WTC11 (cell line): ENCODE data around the gene MYOZ3. TPM values are rescaled to one million over a fixed set of nuclear protein-coding genes. Genes with fewer than 3 reads are reported as not detected.

Experiments used
- ATAC-seq: fragments of 200-7000 bp; cut with Tn5 transposase; 2 replicates; pipeline ENCODE4 v1.10.0; 2021; ENCODE audit warnings: mild to moderate bottlenecking, moderate library complexity
- CTCF ChIA-PET: fragments of 300-600 bp; sonication (Branson Sonifier 250); formaldehyde crosslinking; loops from one replicate; lab custom pipeline; 2021; ENCODE audit warnings: antibody characterized with exemption; lab: Charles Lee
- POLR2A ChIA-PET: fragments of 350-600 bp; sonication (Branson Sonifier 250); formaldehyde crosslinking; loops from one replicate; lab custom pipeline; 2021; ENCODE audit warnings: antibody characterized with exemption; lab: Charles Lee
- DNase-seq: peaks from one replicate; pipeline ENCODE4 v3.0.0; 2021; ENCODE audit warnings: low spot score
- H3K27ac Mint-ChIP-seq: 2 replicates; pipeline ENCODE4 v1.8.0; 2021; ENCODE audit warnings: mixed read lengths
- H3K27me3 Mint-ChIP-seq: 2 replicates; pipeline ENCODE4 v1.8.0; 2021; ENCODE audit warnings: low read depth, mild to moderate bottlenecking, moderate library complexity, mixed read lengths
- H3K36me3 Mint-ChIP-seq: 2 replicates; pipeline ENCODE4 v1.8.0; 2021; ENCODE audit warnings: mixed read lengths
- H3K4me1 Mint-ChIP-seq: 2 replicates; pipeline ENCODE4 v1.8.0; 2022; ENCODE audit warnings: mixed read lengths
- H3K4me3 Mint-ChIP-seq: 2 replicates; pipeline ENCODE4 v1.8.0; 2021; ENCODE audit warnings: mild to moderate bottlenecking, moderate library complexity, mixed read lengths
- H3K9me3 Mint-ChIP-seq: 2 replicates; pipeline ENCODE4 v1.8.0; 2021; ENCODE audit warnings: mixed read lengths
- CREM ChIP-seq: sonication (generic); formaldehyde crosslinking; IDR thresholded peaks from 2 replicates; pipeline ENCODE4 v1.8.1; 2022; ENCODE audit warnings: mild to moderate bottlenecking, missing genetic modification reagents, moderate library complexity
- ELF4 ChIP-seq: sonication (generic); formaldehyde crosslinking; IDR thresholded peaks from 2 replicates; pipeline ENCODE4 v1.8.1; 2022; ENCODE audit warnings: low read depth, mild to moderate bottlenecking, moderate library complexity, missing genetic modification reagents
- ESRRA ChIP-seq: sonication (generic); formaldehyde crosslinking; IDR thresholded peaks from 2 replicates; pipeline ENCODE4 v1.8.1; 2022; ENCODE audit warnings: mild to moderate bottlenecking, missing genetic modification reagents, borderline replicate concordance
- FOXP1 ChIP-seq: sonication (generic); formaldehyde crosslinking; IDR thresholded peaks from 2 replicates; pipeline ENCODE4 v1.8.0; 2022; ENCODE audit warnings: missing genetic modification reagents, mild to moderate bottlenecking, moderate library complexity, borderline replicate concordance
- IRF1 ChIP-seq: sonication (generic); formaldehyde crosslinking; IDR thresholded peaks from 2 replicates; pipeline ENCODE4 v1.8.0; 2023; ENCODE audit warnings: missing genetic modification reagents
- JAZF1 ChIP-seq: fragments of 250-450 bp; sonication (Bioruptor Pico); IDR thresholded peaks from 2 replicates; pipeline ENCODE4 v1.9.0; 2021; ENCODE audit warnings: moderate library complexity, mild to moderate bottlenecking, inconsistent platforms
- KAT7 ChIP-seq: sonication (generic); formaldehyde crosslinking; IDR thresholded peaks from 2 replicates; pipeline ENCODE4 v1.8.1; 2023; ENCODE audit warnings: missing genetic modification reagents, mild to moderate bottlenecking, borderline replicate concordance
- MLX ChIP-seq: sonication (generic); formaldehyde crosslinking; IDR thresholded peaks from 2 replicates; pipeline ENCODE4 v1.8.1; 2023; ENCODE audit warnings: mild to moderate bottlenecking, missing genetic modification reagents, moderate library complexity
- NFE2L1 ChIP-seq: sonication (generic); formaldehyde crosslinking; IDR thresholded peaks from 2 replicates; pipeline ENCODE4 v1.8.1; 2023; ENCODE audit warnings: missing genetic modification reagents
- NR3C1 ChIP-seq: sonication (generic); formaldehyde crosslinking; conservative IDR thresholded peaks from 2 replicates; pipeline ENCODE4 v1.8.1; 2023; ENCODE audit warnings: low read depth, mild to moderate bottlenecking, missing genetic modification reagents
- PRRX2 ChIP-seq: fragments of 250-450 bp; sonication (Bioruptor Pico); IDR thresholded peaks from 2 replicates; pipeline ENCODE4 v1.8.0; 2021; ENCODE audit warnings: mild to moderate bottlenecking
- RELA ChIP-seq: sonication (generic); formaldehyde crosslinking; IDR thresholded peaks from 2 replicates; pipeline ENCODE4 v1.8.1; 2022; ENCODE audit warnings: missing genetic modification reagents, mild to moderate bottlenecking, borderline replicate concordance
- SMAD3 ChIP-seq: sonication (generic); formaldehyde crosslinking; IDR thresholded peaks from 2 replicates; pipeline ENCODE4 v1.8.0; 2022; ENCODE audit warnings: missing genetic modification reagents, mild to moderate bottlenecking, borderline replicate concordance
- SMAD4 ChIP-seq: sonication (generic); formaldehyde crosslinking; IDR thresholded peaks from 2 replicates; pipeline ENCODE4 v1.8.0; 2022; ENCODE audit warnings: mild to moderate bottlenecking, missing genetic modification reagents
- TCF7 ChIP-seq: sonication (generic); formaldehyde crosslinking; IDR thresholded peaks from 2 replicates; pipeline ENCODE4 v1.8.0; 2022; ENCODE audit warnings: mild to moderate bottlenecking, low read depth, missing genetic modification reagents, moderate library complexity
- TEAD1 ChIP-seq: sonication (generic); formaldehyde crosslinking; IDR thresholded peaks from 2 replicates; pipeline ENCODE4 v1.8.0; 2022; ENCODE audit warnings: mild to moderate bottlenecking, missing genetic modification reagents
- ZNF219 ChIP-seq: sonication (generic); formaldehyde crosslinking; IDR thresholded peaks from 2 replicates; pipeline ENCODE4 v1.8.0; 2023; ENCODE audit warnings: missing genetic modification reagents, mild to moderate bottlenecking, borderline replicate concordance
- ZNF416 ChIP-seq: fragments of 250-450 bp; sonication (Bioruptor Pico); IDR thresholded peaks from 2 replicates; pipeline ENCODE4 v1.9.0; 2021; ENCODE audit warnings: mild to moderate bottlenecking, inconsistent platforms
- ZNF671 ChIP-seq: fragments of 250-450 bp; sonication (Bioruptor Pico); IDR thresholded peaks from 2 replicates; pipeline ENCODE4 v1.8.0; 2021; ENCODE audit warnings: mild to moderate bottlenecking
- total RNA-seq: library from RNA; stranded (reverse); gene quantifications from 3 replicates; pipeline ENCODE4 v1.2.3, GENCODE V29; 2021
- TF ChIP-seq, protein P1 (sequence below): sonication (generic); formaldehyde crosslinking; conservative IDR thresholded peaks from 2 replicates; pipeline ENCODE4 v1.8.1; 2023; ENCODE audit warnings: mild to moderate bottlenecking, low read depth, missing genetic modification reagents, moderate library complexity
- TF ChIP-seq, protein P2 (sequence below): sonication (generic); formaldehyde crosslinking; IDR thresholded peaks from 2 replicates; pipeline ENCODE4 v1.8.1; 2022; ENCODE audit warnings: mild to moderate bottlenecking, moderate library complexity, missing genetic modification reagents
- TF ChIP-seq, protein P3 (sequence below): sonication (generic); formaldehyde crosslinking; IDR thresholded peaks from 2 replicates; pipeline ENCODE4 v1.8.0; 2022; ENCODE audit warnings: mild to moderate bottlenecking, missing genetic modification reagents
- TF ChIP-seq, protein P4 (sequence below): fragments of 250-450 bp; sonication (Bioruptor Pico); IDR thresholded peaks from 2 replicates; pipeline ENCODE4 v1.9.0; 2021; ENCODE audit warnings: moderate library complexity, mild to moderate bottlenecking, inconsistent platforms, borderline replicate concordance

Gene MYOZ3
- total RNA-seq, 1 experiment from 2014 or later, result 13.7 TPM

DNA sequence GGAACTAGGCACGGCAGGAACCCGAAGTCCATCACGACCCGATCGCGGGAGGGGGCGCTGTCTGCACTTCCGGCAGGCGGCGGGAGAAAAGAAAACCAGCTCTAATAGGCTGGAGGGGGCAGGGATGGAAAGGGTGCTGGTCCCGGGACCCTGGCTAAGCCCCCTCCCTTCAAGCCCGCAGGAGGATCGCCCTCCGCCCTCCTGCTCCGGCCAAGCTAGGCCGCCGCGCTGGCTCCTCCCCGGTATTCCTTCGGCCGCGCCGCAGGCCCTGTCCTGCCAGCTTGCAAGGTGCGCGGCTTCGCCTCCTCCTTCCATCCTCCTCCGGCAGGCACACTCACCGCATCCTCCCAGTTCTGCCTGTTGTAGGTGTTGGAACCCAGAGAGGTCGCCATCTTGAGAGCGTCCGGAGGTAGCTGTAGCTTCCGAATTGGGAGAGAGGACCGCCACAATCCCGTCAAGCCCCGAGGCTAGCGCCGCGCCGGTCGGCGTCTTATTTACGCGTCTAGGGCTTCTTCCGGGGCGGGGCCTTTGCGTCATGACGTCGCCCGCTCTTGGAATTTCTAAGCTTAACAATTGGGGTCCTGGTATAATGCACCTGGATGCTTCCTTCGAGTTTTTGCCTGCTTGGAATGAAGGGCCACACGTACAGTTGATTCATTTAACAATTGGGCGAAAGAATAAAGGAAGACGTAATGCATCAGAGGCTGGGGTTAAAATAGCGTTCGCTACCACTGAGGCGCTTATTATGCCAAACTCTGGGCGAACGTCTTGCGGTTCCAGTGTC is 39.7 kb downstream of the MYOZ3 start, which contains the start of gene RBM22 (continued):
- TF ChIP-seq RELA (no peak), MLX (CRISPR knock-in tag) (no peak), ESRRA (CRISPR knock-in tag) (peak; percentile 55; the same call in 1 of the 2 replicates), NR3C1 (CRISPR knock-in tag) (no peak), NFE2L1 (no peak), FOXP1 (CRISPR knock-in tag) (peak; percentile 57; the same call in 1 of the 2 replicates), KAT7 (CRISPR knock-in tag) (no peak), JAZF1 (CRISPR knock-in tag) (no peak)
- TF ChIP-seq, protein P1, sequence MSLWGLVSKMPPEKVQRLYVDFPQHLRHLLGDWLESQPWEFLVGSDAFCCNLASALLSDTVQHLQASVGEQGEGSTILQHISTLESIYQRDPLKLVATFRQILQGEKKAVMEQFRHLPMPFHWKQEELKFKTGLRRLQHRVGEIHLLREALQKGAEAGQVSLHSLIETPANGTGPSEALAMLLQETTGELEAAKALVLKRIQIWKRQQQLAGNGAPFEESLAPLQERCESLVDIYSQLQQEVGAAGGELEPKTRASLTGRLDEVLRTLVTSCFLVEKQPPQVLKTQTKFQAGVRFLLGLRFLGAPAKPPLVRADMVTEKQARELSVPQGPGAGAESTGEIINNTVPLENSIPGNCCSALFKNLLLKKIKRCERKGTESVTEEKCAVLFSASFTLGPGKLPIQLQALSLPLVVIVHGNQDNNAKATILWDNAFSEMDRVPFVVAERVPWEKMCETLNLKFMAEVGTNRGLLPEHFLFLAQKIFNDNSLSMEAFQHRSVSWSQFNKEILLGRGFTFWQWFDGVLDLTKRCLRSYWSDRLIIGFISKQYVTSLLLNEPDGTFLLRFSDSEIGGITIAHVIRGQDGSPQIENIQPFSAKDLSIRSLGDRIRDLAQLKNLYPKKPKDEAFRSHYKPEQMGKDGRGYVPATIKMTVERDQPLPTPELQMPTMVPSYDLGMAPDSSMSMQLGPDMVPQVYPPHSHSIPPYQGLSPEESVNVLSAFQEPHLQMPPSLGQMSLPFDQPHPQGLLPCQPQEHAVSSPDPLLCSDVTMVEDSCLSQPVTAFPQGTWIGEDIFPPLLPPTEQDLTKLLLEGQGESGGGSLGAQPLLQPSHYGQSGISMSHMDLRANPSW (CRISPR knock-in tag), result no peak
- TF ChIP-seq, protein P2, sequence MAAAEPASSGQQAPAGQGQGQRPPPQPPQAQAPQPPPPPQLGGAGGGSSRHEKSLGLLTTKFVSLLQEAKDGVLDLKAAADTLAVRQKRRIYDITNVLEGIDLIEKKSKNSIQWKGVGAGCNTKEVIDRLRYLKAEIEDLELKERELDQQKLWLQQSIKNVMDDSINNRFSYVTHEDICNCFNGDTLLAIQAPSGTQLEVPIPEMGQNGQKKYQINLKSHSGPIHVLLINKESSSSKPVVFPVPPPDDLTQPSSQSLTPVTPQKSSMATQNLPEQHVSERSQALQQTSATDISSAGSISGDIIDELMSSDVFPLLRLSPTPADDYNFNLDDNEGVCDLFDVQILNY (CRISPR knock-in tag), result peak; percentile 66; the same call in 1 of the 2 replicates
- TF ChIP-seq, protein P3, sequence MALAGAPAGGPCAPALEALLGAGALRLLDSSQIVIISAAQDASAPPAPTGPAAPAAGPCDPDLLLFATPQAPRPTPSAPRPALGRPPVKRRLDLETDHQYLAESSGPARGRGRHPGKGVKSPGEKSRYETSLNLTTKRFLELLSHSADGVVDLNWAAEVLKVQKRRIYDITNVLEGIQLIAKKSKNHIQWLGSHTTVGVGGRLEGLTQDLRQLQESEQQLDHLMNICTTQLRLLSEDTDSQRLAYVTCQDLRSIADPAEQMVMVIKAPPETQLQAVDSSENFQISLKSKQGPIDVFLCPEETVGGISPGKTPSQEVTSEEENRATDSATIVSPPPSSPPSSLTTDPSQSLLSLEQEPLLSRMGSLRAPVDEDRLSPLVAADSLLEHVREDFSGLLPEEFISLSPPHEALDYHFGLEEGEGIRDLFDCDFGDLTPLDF (CRISPR knock-in tag), result no peak

GRCh38 chr5:150703762-150704161 is 42.7 kb downstream of the MYOZ3 start:
- no peak for DNase-seq
- H3K9me3 Mint-ChIP-seq, result no peaks in the 10 kb centered on the region
- peaks cover 2% of the 10 kb centered on the region; the same call in 1 of the 2 replicates for H3K4me1 Mint-ChIP-seq
- H3K4me3 Mint-ChIP-seq, result no peak overlapping the region
- POLR2A ChIA-PET, result no interaction called here
- TF ChIP-seq PRRX2 (CRISPR knock-in tag), result no peak
- TF ChIP-seq, all 79 proteins: peak for 0
- no peak overlapping the region for H3K27ac Mint-ChIP-seq
- H3K36me3 Mint-ChIP-seq, result peaks cover 7% of the 10 kb centered on the region; the same call in 1 of the 2 replicates
- CTCF ChIA-PET, result interaction anchor here (0.8 to 1.6 kb wide), 2 partner anchors 129 to 144 kb away, joined by 3 to 4 read pairs; no protein-coding TSS in a partner anchor
- no peak for ATAC-seq
- H3K27me3 Mint-ChIP-seq, result no peaks in the 10 kb centered on the region; the same call in 1 of the 2 replicates

- Mint-ChIP-seq H3K4me1 (peaks cover 4% of the 10 kb centered on the region; the same call in 1 of the 2 replicates), H3K27ac (no peak overlapping the region), H3K36me3 (peaks cover 10% of the 10 kb centered on the region), H3K4me3 (no peak overlapping the region), H3K27me3 (no peaks in the 10 kb centered on the region; the same call in 1 of the 2 replicates), H3K9me3 (no peaks in the 10 kb centered on the region)
- no peak for TF ChIP-seq IRF1 (CRISPR knock-in tag)
- TF ChIP-seq TEAD1 (CRISPR knock-in tag), result no peak
- no peak for TF ChIP-seq JAZF1 (CRISPR knock-in tag)
- no peak for TF ChIP-seq CREM (CRISPR knock-in tag)
- TF ChIP-seq, protein P4, sequence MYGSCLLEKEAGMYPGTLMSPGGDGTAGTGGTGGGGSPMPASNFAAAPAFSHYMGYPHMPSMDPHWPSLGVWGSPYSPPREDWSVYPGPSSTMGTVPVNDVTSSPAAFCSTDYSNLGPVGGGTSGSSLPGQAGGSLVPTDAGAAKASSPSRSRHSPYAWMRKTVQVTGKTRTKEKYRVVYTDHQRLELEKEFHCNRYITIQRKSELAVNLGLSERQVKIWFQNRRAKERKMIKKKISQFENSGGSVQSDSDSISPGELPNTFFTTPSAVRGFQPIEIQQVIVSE (CRISPR knock-in tag), result no peak
- TF ChIP-seq TCF7 (CRISPR knock-in tag), result no peak
- TF ChIP-seq ELF4 (CRISPR knock-in tag), result no peak
- no peak for TF ChIP-seq SMAD4 (CRISPR knock-in tag)
- no peak for TF ChIP-seq SMAD3 (CRISPR knock-in tag)
- TF ChIP-seq ZNF416 (CRISPR knock-in tag), result no peak
- TF ChIP-seq ZNF671 (CRISPR knock-in tag), result no peak
- TF ChIP-seq ZNF219 (CRISPR knock-in tag), result no peak
- no peak for TF ChIP-seq ESRRA (CRISPR knock-in tag)
- DNase-seq, result no peak
- ChIA-PET POLR2A (no interaction called here), CTCF (no interaction called here)
- ATAC-seq, result no peak
These were observed 45.8 kb downstream of the MYOZ3 start for GRCh38 chr5:150706776-150707390.
